A673 (cell line): ENCODE measurements around the gene CAAP1. TPM values are rescaled to one million over a fixed set of nuclear protein-coding genes. Genes with fewer than 3 reads are reported as not detected.
A peak's percentile ranks its signal among the peaks of the same experiment; 100 is the strongest.

ENCODE experiments used
- BruUV-seq: library from RNA; stranded (reverse); fragments of 400-500 nt; replicated peaks from 2 replicates; lab custom pipeline; 2021; lab: Mats Ljungman, UMichigan
- CTCF ChIA-PET: fragments of 300-600 bp; sonication (Branson Sonifier 250); formaldehyde crosslinking; loops from one replicate; lab custom pipeline; 2022; ENCODE audit warnings: antibody characterized with exemption; lab: Charles Lee
- POLR2A ChIA-PET: fragments of 300-600 bp; sonication (Branson Sonifier 250); formaldehyde crosslinking; loops from one replicate; lab custom pipeline; 2022; ENCODE audit warnings: antibody characterized with exemption; ENCODE audit not compliant: low non-redundant PET; lab: Charles Lee
- DNase-seq: peaks from one replicate; pipeline ENCODE4 v3.0.0-alpha.2; 2015; ENCODE audit warnings: low spot score
- H3K27ac ChIP-seq: fragments of 200-600 bp; sonication (generic); 2 replicates; pipeline ENCODE4 v1.5.1; 2016; ENCODE audit warnings: mixed run types, low read depth, mild to moderate bottlenecking, mixed read lengths, antibody characterized with exemption, low read length; ENCODE audit not compliant: poor library complexity, severe bottlenecking
- H3K27me3 ChIP-seq: fragments of 200-600 bp; sonication (generic); replicated peaks from 2 replicates; pipeline ENCODE4 v1.6.1; 2017; ENCODE audit warnings: mixed run types, low read depth, mild to moderate bottlenecking, mixed read lengths, antibody characterized with exemption, low read length; ENCODE audit not compliant: insufficient read depth, poor library complexity
- H3K36me3 ChIP-seq: fragments of 200-600 bp; sonication (generic); 2 replicates; pipeline ENCODE4 v1.6.1; 2016; ENCODE audit warnings: mixed run types, mild to moderate bottlenecking, mixed read lengths, antibody characterized with exemption, low read length; ENCODE audit not compliant: insufficient read depth, poor library complexity, severe bottlenecking
- H3K4me1 ChIP-seq: fragments of 200-600 bp; sonication (generic); 2 replicates; pipeline ENCODE4 v1.6.1; 2017; ENCODE audit warnings: mixed run types, mild to moderate bottlenecking, mixed read lengths, antibody characterized with exemption, low read length; ENCODE audit not compliant: insufficient read depth, poor library complexity, severe bottlenecking
- H3K4me3 ChIP-seq: fragments of 200-600 bp; sonication (generic); 2 replicates; pipeline ENCODE4 v1.5.1; 2016; ENCODE audit warnings: low read depth, mixed run types, mild to moderate bottlenecking, mixed read lengths, low read length; ENCODE audit not compliant: poor library complexity, severe bottlenecking
- H3K9me3 ChIP-seq: fragments of 200-600 bp; sonication (generic); 2 replicates; pipeline ENCODE4 v1.6.1; 2016; ENCODE audit warnings: mixed run types, low read depth, mild to moderate bottlenecking, mixed read lengths, antibody characterized with exemption, low read length; ENCODE audit not compliant: poor library complexity, severe bottlenecking
- CTCF ChIP-seq: fragments of 300-800, 200-600 bp; sonication (generic); conservative IDR thresholded peaks from 2 replicates; pipeline ENCODE4 v1.5.1; 2017; ENCODE audit warnings: low read depth, mild to moderate bottlenecking, antibody characterized with exemption, low read length, moderate library complexity, mixed read lengths
- EZH2 ChIP-seq: fragments of 200-600 bp; sonication (generic); IDR thresholded peaks from 2 replicates; pipeline ENCODE4 v1.6.1; 2017; ENCODE audit warnings: borderline replicate concordance, low read depth, mild to moderate bottlenecking, mixed read lengths, antibody characterized with exemption, low read length; ENCODE audit not compliant: poor library complexity, severe bottlenecking
- intact Hi-C: fragments of 100-400 bp; cut with micrococcal nuclease; formaldehyde crosslinking; loops from one replicate; pipeline ENCODE4 v1.10.0; 2022; ENCODE audit not compliant: unreplicated experiment
- total RNA-seq: library from RNA; stranded (reverse); gene quantifications from 2 replicates; pipeline ENCODE4 v1.2.3, GENCODE V29; 2021

Gene CAAP1
- total RNA-seq, 1 experiment from 2014 or later: 9.1 TPM

- TF ChIP-seq CTCF (no peak), EZH2 (no peak)
- DNase-seq: no peak
- H3K27me3 ChIP-seq: no peaks in the 10 kb centered on the region
- H3K4me3 ChIP-seq: no peak overlapping the region
- peaks cover 9% of the 10 kb centered on the region for H3K36me3 ChIP-seq
- no peak overlapping the region for H3K27ac ChIP-seq
- H3K9me3 ChIP-seq: no peaks in the 10 kb centered on the region
- intact Hi-C loops: no loop called here
- CTCF ChIA-PET: no interaction called here
- no peaks in the 10 kb centered on the region for H3K4me1 ChIP-seq
- no TSS peak for BruUV-seq
- POLR2A ChIA-PET: no interaction called here
Measured at GRCh38 chr9:26904671-26905070, 12.1 kb upstream of the CAAP1 start.

- TF ChIP-seq CTCF (no peak), EZH2 (no peak)
- intact Hi-C loops: no loop called here
- POLR2A ChIA-PET: no interaction called here
- H3K4me1 ChIP-seq: no peaks in the 10 kb centered on the region
- CTCF ChIA-PET: no interaction called here
- H3K27me3 ChIP-seq: no peaks in the 10 kb centered on the region
- H3K36me3 ChIP-seq: peaks cover 9% of the 10 kb centered on the region
- H3K4me3 ChIP-seq: no peak overlapping the region
- H3K9me3 ChIP-seq: no peaks in the 10 kb centered on the region
- no peak overlapping the region for H3K27ac ChIP-seq
- BruUV-seq: no TSS peak
- DNase-seq: no peak
Measured at GRCh38 chr9:26904070-26904469, 11.5 kb upstream of the CAAP1 start.

GRCh38 chr9:26893030-26893676, 551 bp upstream of the CAAP1 start:
- Histone ChIP-seq H3K4me3 (peak overlapping the region; percentile 92), H3K4me1 (no peaks in the 10 kb centered on the region), H3K36me3 (no peaks in the 10 kb centered on the region), H3K27ac (peak overlapping the region; percentile 97), H3K9me3 (no peaks in the 10 kb centered on the region), H3K27me3 (no peaks in the 10 kb centered on the region)
- TF ChIP-seq EZH2: no peak
- no peak for TF ChIP-seq CTCF
- intact Hi-C loops: no loop called here
- CTCF ChIA-PET: no interaction called here
- POLR2A ChIA-PET: no interaction called here
- TSS peak; percentile 98 for BruUV-seq
- DNase-seq: no peak
